ENCODE measurements around the gene RSRP1. TPM values are rescaled to one million over a fixed set of nuclear protein-coding genes. Genes with fewer than 3 reads are reported as not detected.

The RSRP1 gene
- total and polyA plus RNA-seq, 2 of the 13 experiments (the other 11 are each of a cell fraction or from before 2014, with no cell fraction given) = 43.9 to 52.8 TPM

DNA sequence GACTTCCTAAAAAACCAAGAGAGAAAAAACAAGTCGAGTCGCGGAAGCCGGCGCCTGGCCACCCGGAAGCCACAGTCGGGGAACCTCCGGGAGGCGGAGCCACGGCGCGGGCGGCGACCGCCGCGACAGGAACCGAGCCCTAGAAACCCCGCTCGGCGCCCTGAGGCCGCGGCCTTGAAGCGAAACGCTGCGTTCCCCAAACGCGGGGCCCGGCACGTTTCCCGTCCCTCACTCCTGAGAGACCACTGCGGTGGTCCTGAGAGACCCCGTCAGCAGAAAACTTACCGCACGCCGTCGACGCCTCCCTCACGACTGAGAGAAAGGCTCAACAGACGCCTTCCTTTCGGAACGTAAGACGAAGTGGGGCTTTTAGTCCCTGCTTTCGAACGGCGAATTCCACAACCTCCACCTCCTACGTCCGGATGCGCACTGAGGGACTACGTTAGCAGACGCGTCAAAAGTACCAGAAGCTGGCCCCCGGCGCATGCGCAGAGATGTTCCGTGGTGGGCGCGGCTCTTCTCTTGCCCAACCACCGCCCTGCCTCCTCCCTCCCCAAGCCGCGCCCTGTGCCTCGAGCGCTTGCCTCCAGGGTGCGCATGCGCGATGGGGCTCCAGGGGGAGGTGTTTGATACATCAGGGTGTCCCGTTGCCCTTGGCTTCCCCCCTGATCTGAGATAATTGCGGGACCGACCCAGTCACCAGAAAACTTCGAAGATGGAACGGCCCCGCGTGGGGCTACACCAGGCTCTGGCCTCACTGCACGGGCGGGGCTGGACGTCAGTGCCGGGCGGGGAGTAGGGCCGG, at the start of gene RSRP1 (continued):
- TF ChIP-seq ZNF275 (CRISPR knock-in tag; IDR thresholded peaks at IDR 0.05; ENCODE audit: borderline replicate concordance) (peak; percentile 88; the same call in 1 of the 2 replicates), PHF8 (CRISPR knock-in tag; IDR thresholded peaks at IDR 0.05) (peak; percentile 96), NKX3-1 (CRISPR knock-in tag; IDR thresholded peaks at IDR 0.05) (0 out of 2 replicates have a peak, but pooled peaks have one; percentile 16), ARID4A (CRISPR knock-in tag; IDR thresholded peaks at IDR 0.05; ENCODE audit: borderline replicate concordance) (peak; percentile 90), SP4 (CRISPR knock-in tag; IDR thresholded peaks at IDR 0.05) (peak; percentile 72), ETV6 (CRISPR knock-in tag; conservative IDR thresholded peaks at IDR 0.05) (peak; percentile 97), PAF1 (CRISPR knock-in tag; IDR thresholded peaks at IDR 0.05) (0 out of 2 replicates have a peak, but pooled peaks have one; percentile 52), HNRNPUL1 (IDR thresholded peaks at IDR 0.05; ENCODE audit: low read depth, low read length) (no peak), ZNF503 (CRISPR knock-in tag; IDR thresholded peaks at IDR 0.05) (no peak), ZNF333 (CRISPR knock-in tag; IDR thresholded peaks at IDR 0.05; ENCODE audit: borderline replicate concordance) (peak; percentile 19; the same call in 1 of the 2 replicates), ZNF276 (CRISPR knock-in tag; IDR thresholded peaks at IDR 0.05; ENCODE audit: low read depth) (no peak), CAMTA2 (CRISPR knock-in tag; IDR thresholded peaks at IDR 0.05; ENCODE audit: borderline replicate concordance) (no peak), ZIK1 (CRISPR knock-in tag; IDR thresholded peaks at IDR 0.05; ENCODE audit: borderline replicate concordance, low read depth) (no peak), ZNF788 (CRISPR knock-in tag; IDR thresholded peaks at IDR 0.05; ENCODE audit: borderline replicate concordance) (peak; percentile 8; the same call in 1 of the 2 replicates)
- TF ChIP-seq, protein P1, sequence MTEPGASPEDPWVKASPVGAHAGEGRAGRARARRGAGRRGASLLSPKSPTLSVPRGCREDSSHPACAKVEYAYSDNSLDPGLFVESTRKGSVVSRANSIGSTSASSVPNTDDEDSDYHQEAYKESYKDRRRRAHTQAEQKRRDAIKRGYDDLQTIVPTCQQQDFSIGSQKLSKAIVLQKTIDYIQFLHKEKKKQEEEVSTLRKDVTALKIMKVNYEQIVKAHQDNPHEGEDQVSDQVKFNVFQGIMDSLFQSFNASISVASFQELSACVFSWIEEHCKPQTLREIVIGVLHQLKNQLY (CRISPR knock-in tag; IDR thresholded peaks at IDR 0.05) = peak; percentile 2; the same call in 1 of the 2 replicates
- TF ChIP-seq, protein P2, sequence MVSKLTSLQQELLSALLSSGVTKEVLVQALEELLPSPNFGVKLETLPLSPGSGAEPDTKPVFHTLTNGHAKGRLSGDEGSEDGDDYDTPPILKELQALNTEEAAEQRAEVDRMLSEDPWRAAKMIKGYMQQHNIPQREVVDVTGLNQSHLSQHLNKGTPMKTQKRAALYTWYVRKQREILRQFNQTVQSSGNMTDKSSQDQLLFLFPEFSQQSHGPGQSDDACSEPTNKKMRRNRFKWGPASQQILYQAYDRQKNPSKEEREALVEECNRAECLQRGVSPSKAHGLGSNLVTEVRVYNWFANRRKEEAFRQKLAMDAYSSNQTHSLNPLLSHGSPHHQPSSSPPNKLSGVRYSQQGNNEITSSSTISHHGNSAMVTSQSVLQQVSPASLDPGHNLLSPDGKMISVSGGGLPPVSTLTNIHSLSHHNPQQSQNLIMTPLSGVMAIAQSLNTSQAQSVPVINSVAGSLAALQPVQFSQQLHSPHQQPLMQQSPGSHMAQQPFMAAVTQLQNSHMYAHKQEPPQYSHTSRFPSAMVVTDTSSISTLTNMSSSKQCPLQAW (CRISPR knock-in tag; IDR thresholded peaks at IDR 0.05) = peak; percentile 41
